A549 treated with Mapracorat at 1 μM for 4 hours (cell line): ENCODE measurements around the gene COL9A3. TPM values are rescaled to one million over a fixed set of nuclear protein-coding genes. Genes with fewer than 3 reads are reported as not detected.

Experiments used
- total RNA-seq: library from RNA; stranded (reverse); fragments of 200-300 nt; extraction: Qiagen RNA extraction; gene quantifications from 5 replicates; pipeline ENCODE4 v1.2.3, GENCODE V29; 2022

Gene COL9A3
- 0.33 to 0.96 TPM (median 0.66 TPM) in 5 replicates for total RNA-seq

DNA sequence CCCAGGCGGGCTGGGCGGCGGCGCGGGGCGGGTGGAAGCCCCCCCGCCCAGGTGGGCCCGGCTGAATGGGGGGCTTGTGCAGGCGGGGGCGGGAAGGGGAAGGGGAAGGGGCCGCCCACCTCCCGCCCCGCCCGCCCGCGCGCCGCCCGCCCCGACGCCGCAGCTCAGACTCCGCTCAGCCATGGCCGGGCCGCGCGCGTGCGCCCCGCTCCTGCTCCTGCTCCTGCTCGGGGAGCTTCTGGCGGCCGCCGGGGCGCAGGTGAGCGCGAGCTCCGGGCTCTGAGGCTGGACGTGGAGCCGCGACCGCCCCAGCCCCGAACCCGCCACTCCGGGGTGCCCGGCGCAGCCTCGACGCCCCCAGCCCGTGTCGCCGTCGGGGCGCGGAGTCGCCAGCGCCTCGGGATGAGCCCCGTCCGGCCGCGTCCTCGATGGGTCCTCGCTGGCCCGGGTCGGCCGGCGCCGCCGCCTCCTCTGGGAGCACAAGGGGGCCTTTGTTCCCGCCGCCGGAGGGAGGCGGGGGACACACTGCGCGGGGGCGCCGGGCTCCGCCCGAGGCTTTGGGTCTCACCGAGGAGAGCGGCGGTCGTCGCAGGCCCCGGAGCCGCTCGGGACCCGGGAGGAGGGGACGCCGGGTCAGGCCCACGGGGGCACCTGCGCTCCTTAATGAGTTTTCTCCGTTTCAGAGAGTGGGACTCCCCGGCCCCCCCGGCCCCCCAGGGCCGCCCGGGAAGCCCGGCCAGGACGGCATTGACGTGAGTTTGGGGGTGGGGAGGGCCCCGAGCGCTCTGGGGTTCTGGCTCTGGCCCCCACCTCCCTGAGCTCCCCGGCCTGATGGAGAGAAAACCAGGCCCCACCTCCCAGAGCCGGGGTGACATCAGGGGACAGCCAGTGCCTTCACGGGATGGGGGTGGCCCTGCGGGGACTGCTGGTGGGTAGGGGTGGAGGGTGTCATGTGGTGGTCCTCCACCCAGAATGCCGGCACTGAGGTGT lies at the start of gene COL9A3:
COL9A3 (plus strand) TSS at position 167 of the 990 bp plus-strand sequence; CDS start at position 182, 15 bp downstream.

DNA sequence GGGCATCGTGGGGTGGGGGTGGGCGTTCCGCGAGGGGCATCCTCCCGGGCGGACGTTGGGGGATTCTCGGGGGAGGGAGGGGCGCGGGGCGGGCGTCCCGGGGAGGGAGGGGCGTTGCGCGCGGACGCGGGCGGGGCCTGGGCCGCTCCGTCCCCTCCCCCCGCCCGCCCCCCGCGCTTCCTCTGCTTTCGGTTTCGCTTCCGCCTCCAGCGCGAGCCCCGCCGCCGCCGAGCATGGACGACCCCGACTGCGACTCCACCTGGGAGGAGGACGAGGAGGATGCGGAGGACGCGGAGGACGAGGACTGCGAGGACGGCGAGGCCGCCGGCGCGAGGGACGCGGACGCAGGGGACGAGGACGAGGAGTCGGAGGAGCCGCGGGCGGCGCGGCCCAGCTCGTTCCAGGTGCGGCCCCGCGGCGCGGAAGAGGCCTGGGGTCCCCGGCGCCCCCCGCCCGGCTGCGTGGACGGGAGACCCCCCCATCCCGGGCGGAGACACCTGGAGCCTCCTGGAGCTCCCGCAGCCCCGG lies 12.2 kb upstream of the COL9A3 start, which contains the start of gene OGFR:
OGFR (plus strand) TSS at position 209 of the 528 bp plus-strand sequence; CDS start at position 234, 25 bp downstream.

DNA sequence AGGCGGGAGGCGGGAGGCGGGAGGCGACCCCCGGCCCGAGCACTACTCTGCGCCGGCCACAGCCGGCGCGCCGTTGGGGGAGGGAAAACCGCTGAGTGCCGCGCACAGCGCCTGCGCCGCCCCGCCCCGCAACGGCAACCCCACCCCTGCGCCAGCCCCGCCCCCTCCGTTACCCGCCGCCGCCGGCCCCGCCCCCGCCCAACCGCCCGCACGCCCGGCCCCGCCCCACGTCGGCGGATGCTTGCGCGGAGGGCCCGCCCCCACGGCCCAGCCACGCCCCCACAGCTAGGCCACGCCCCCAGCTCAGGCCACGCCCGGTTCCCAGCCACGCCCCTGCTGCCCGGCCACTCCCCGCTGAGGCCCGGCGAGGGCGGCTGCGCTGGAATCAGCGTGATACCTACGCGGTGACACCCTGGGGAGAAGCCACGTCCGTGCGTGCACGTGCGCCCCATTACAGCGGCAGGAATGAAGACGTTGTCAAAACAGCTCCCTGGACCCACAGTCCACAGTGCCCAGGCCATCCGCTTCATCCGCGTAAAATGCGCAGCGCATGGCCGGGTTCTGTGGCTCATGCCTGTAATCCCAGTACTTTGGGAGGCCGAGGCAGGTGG lies 45.0 kb downstream of the COL9A3 start, which contains the start of gene TCFL5:
TCFL5 (minus strand) TSS at position 97 of the 611 bp plus-strand sequence. CDS start 152 bp downstream, outside the sequence.

Other genes starting within 250 kb of the COL9A3 start
- 9.2 to 14.1 TPM (median 11.9 TPM) in 5 replicates for gene SLCO4A1, start 174.5 kb upstream of the COL9A3 start, total RNA-seq
- 0.07 to 0.18 TPM (median 0.09 TPM) in 5 replicates for gene NTSR1, start 108.2 kb upstream of the COL9A3 start, total RNA-seq
- gene MRGBP, start 20.6 kb upstream of the COL9A3 start, total RNA-seq: 20.5 to 24.3 TPM (median 24.1 TPM) in 5 replicates
- 37.9 to 48.9 TPM (median 45.2 TPM) in 5 replicates for gene OGFR, start 12.2 kb upstream of the COL9A3 start, total RNA-seq
- gene TCFL5, start 44.8 kb downstream of the COL9A3 start, total RNA-seq: 3.4 to 5.0 TPM (median 4.7 TPM) in 5 replicates
- gene DIDO1, start 109.5 kb downstream of the COL9A3 start, total RNA-seq: 18.3 to 25.7 TPM (median 24.9 TPM) in 5 replicates
- 20.2 to 22.5 TPM (median 21.2 TPM) in 5 replicates for gene GID8, start 121.1 kb downstream of the COL9A3 start, total RNA-seq
- 0.06 to 0.18 TPM (median 0.09 TPM) in 3 of 5 replicates, not detected in the others for gene SLC17A9, start 135.7 kb downstream of the COL9A3 start, total RNA-seq
- not detected in 5 replicates for gene BHLHE23, start 189.9 kb downstream of the COL9A3 start, total RNA-seq